ENCODE measurements around the gene PTOV1.

- TF ChIP-seq CTCF (IDR thresholded peaks at IDR 0.05) (no peak), EP300 (IDR thresholded peaks at IDR 0.05; ENCODE audit: low read depth) (no peak), POLR2A (IDR thresholded peaks at IDR 0.05) (no peak)
Measured at GRCh38 chr19:49862391-49863253, 11.7 kb downstream of the PTOV1 start.

All from transverse colon (tissue), 3 donors.